ENCODE data around the gene BPIFB2. TPM values are rescaled to one million over a fixed set of nuclear protein-coding genes. Genes with fewer than 3 reads are reported as not detected.

BPIFB2 gene
- total RNA-seq, 1 donor from 2014 or later: not detected

DNA sequence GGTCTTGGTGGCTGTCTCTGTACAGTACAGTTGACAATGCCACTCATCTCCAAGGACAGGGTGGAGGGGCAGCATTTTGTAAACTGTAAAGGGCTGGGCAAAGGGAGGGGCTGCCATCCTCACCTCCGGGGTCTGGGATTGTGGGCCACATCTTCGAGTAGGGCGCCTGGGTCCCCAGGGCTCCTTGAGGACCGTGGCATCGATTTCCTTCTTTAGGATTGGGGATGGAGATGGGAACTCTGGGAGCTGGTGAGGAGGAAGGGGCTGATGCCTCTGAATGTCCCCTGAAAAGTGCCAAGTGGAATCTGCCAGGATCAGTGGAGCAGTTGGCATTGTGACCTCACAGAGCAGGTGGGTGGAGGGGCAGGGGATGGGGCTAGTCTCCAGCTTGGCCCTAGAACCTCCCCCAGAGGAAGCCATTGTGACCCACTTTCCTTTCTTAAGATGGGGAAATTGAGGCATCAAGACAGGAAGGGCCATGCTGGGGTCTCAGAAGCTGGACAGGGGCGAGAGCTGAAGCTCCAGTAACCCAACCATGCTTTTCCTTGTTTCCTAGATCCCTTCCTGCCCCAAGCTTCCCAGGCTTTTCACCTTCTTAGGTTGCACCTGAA, 3.3 kb upstream of the BPIFB2 start, which contains the start of gene SUN5:
Gene SUN5 (minus strand): TSS at position 293 of the 611 bp plus-strand sequence. CDS start 93 bp downstream, at position 200.
- H3K36me3 Mint-ChIP-seq (ENCODE audit: low read depth, unreplicated experiment): no peaks in the 10 kb centered on the region
- H3K27me3 Mint-ChIP-seq (ENCODE audit: low read depth, unreplicated experiment): peaks cover 12% of the 10 kb centered on the region
- Histone ChIP-seq H3K4me1 (ENCODE audit: insufficient read depth, low read length) (no peaks in the 10 kb centered on the region), H3K9ac (ENCODE audit: low read length) (no peak within 1 kb of the TSS), H3K27ac (ENCODE audit: low read depth, low read length) (no peak within 1 kb of the TSS), H4K20me1 (ENCODE audit: insufficient read depth, low read length) (no peaks in the 10 kb centered on the region), H3K27me3 (ENCODE audit: insufficient read depth, low read length) (no peaks in the 10 kb centered on the region), H2AFZ (ENCODE audit: low read depth, low read length) (no peak within 1 kb of the TSS), H3K4me3 (ENCODE audit: insufficient read depth, low read depth, low read length) (no peak within 1 kb of the TSS), H3K9me3 (ENCODE audit: insufficient read depth, low read depth, low read length) (no peaks in the 10 kb centered on the region), H3K4me2 (ENCODE audit: low read length) (no peak within 1 kb of the TSS), H3K36me3 (ENCODE audit: insufficient read depth, low read length) (no peaks in the 10 kb centered on the region), H3K79me2 (ENCODE audit: insufficient read depth, low read length) (no peaks in the 10 kb centered on the region)
- no peak for FAIRE-seq
- no peak for DNase-seq (ENCODE audit: low read depth)
- TF ChIP-seq EZH2 (IDR thresholded peaks at IDR 0.05; ENCODE audit: insufficient read depth, low read length): no peak
- TF ChIP-seq, protein P1, sequence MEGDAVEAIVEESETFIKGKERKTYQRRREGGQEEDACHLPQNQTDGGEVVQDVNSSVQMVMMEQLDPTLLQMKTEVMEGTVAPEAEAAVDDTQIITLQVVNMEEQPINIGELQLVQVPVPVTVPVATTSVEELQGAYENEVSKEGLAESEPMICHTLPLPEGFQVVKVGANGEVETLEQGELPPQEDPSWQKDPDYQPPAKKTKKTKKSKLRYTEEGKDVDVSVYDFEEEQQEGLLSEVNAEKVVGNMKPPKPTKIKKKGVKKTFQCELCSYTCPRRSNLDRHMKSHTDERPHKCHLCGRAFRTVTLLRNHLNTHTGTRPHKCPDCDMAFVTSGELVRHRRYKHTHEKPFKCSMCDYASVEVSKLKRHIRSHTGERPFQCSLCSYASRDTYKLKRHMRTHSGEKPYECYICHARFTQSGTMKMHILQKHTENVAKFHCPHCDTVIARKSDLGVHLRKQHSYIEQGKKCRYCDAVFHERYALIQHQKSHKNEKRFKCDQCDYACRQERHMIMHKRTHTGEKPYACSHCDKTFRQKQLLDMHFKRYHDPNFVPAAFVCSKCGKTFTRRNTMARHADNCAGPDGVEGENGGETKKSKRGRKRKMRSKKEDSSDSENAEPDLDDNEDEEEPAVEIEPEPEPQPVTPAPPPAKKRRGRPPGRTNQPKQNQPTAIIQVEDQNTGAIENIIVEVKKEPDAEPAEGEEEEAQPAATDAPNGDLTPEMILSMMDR (IDR thresholded peaks at IDR 0.05; ENCODE audit: insufficient read depth, low read depth, low read length): no peak
- H3K27ac Mint-ChIP-seq (ENCODE audit: unreplicated experiment): no peak within 1 kb of the TSS
- peaks cover 2% of the 10 kb centered on the region for H3K9me3 Mint-ChIP-seq (ENCODE audit: unreplicated experiment)
- H3K4me1 Mint-ChIP-seq (ENCODE audit: low read depth, unreplicated experiment): no peaks in the 10 kb centered on the region
- H3K4me3 Mint-ChIP-seq (ENCODE audit: unreplicated experiment): no peak within 1 kb of the TSS

GRCh38 chr20:33005132-33005566, 2.4 kb upstream of the BPIFB2 start:
- no peak overlapping the region for H3K4me3 Mint-ChIP-seq (ENCODE audit: unreplicated experiment)
- H3K27me3 ChIP-seq (ENCODE audit: insufficient read depth, low read length): no peaks in the 10 kb centered on the region
- H3K79me2 ChIP-seq (ENCODE audit: insufficient read depth, low read length): no peaks in the 10 kb centered on the region
- peaks cover 18% of the 10 kb centered on the region for H3K27me3 Mint-ChIP-seq (ENCODE audit: low read depth, unreplicated experiment)
- no peak overlapping the region for H3K4me2 ChIP-seq (ENCODE audit: low read length)
- H3K36me3 ChIP-seq (ENCODE audit: insufficient read depth, low read length): no peaks in the 10 kb centered on the region
- no peak overlapping the region for H3K27ac ChIP-seq (ENCODE audit: low read depth, low read length)
- no peaks in the 10 kb centered on the region for H3K9me3 ChIP-seq (ENCODE audit: insufficient read depth, low read depth, low read length)
- no peaks in the 10 kb centered on the region for H3K4me1 ChIP-seq (ENCODE audit: insufficient read depth, low read length)
- H2AFZ ChIP-seq (ENCODE audit: low read depth, low read length): no peak overlapping the region
- H3K9ac ChIP-seq (ENCODE audit: low read length): no peak overlapping the region
- no peaks in the 10 kb centered on the region for H3K4me1 Mint-ChIP-seq (ENCODE audit: low read depth, unreplicated experiment)
- FAIRE-seq (no peak), DNase-seq (ENCODE audit: low read depth) (no peak)
- no peak for TF ChIP-seq EZH2 (IDR thresholded peaks at IDR 0.05; ENCODE audit: insufficient read depth, low read length)
- TF ChIP-seq, protein P1 (IDR thresholded peaks at IDR 0.05; ENCODE audit: insufficient read depth, low read depth, low read length): peak; percentile 42
- no peaks in the 10 kb centered on the region for H3K36me3 Mint-ChIP-seq (ENCODE audit: low read depth, unreplicated experiment)
- no peak overlapping the region for H3K27ac Mint-ChIP-seq (ENCODE audit: unreplicated experiment)
- no peak overlapping the region for H3K4me3 ChIP-seq (ENCODE audit: insufficient read depth, low read depth, low read length)
- no peaks in the 10 kb centered on the region for H4K20me1 ChIP-seq (ENCODE audit: insufficient read depth, low read length)
- peaks cover 2% of the 10 kb centered on the region for H3K9me3 Mint-ChIP-seq (ENCODE audit: unreplicated experiment)

All from astrocyte (in vitro differentiated cells and primary cell).